ENCODE data around the gene TSNAX. TPM values are rescaled to one million over a fixed set of nuclear protein-coding genes. Genes with fewer than 3 reads are reported as not detected.

The TSNAX gene
- total and polyA plus RNA-seq, 4 donors = 12.8 to 25.4 (median 19.6) TPM

- no peaks in the 10 kb centered on the region for H3K9me3 ChIP-seq (ENCODE audit: control insufficient read depth in 4 of 4, low read length in 3 of 4)
- peaks cover 0 to 21% (median 6%) of the 10 kb centered on the region in 4 donors for H3K36me3 ChIP-seq (ENCODE audit: control insufficient read depth in 4 of 4, insufficient read depth in 3 of 4, low read depth in 1 of 4, low read length in 3 of 4)
- TF ChIP-seq FOXA1 (IDR thresholded peaks at IDR 0.05) = no peak
- no peak for TF ChIP-seq NR2F2 (IDR thresholded peaks at IDR 0.05)
- TF ChIP-seq SP1 (IDR thresholded peaks at IDR 0.05) = no peak
- no peak for TF ChIP-seq MAX (IDR thresholded peaks at IDR 0.05)
- no peak for TF ChIP-seq TAF1 (conservative IDR thresholded peaks at IDR 0.05)
- no peak for TF ChIP-seq CTCF (IDR thresholded peaks at IDR 0.05; ENCODE audit: low read depth, low read length, missing input control)
- no peak for TF ChIP-seq FOXA2 (IDR thresholded peaks at IDR 0.05)
- no peak for TF ChIP-seq ZBTB33 (IDR thresholded peaks at IDR 0.05)
- no peak for TF ChIP-seq RAD21 (IDR thresholded peaks at IDR 0.05)
- TF ChIP-seq JUND (IDR thresholded peaks at IDR 0.05) = no peak
- TF ChIP-seq RXRA (IDR thresholded peaks at IDR 0.05) = no peak
- no peak for TF ChIP-seq YY1 (IDR thresholded peaks at IDR 0.05)
- TF ChIP-seq EGR1 (IDR thresholded peaks at IDR 0.05; ENCODE audit: low read depth in 2 of 2) = no peak
- TF ChIP-seq REST (IDR thresholded peaks at IDR 0.05) = no peak
- TF ChIP-seq ATF3 (IDR thresholded peaks at IDR 0.05) = no peak
- no peak for TF ChIP-seq HNF4G (IDR thresholded peaks at IDR 0.05)
- TF ChIP-seq HNF4A (conservative IDR thresholded peaks at IDR 0.05) = no peak
- no peak for TF ChIP-seq GABPA (IDR thresholded peaks at IDR 0.05 in 1 of 2, conservative IDR thresholded peaks at IDR 0.05 in 1 of 2)
- DNase-seq (ENCODE audit: low spot score) = no peak
- no peak overlapping the region for H3K27ac ChIP-seq (ENCODE audit: low read depth in 1 of 2, low read length in 2 of 2)
- no peak overlapping the region for H3K9ac ChIP-seq (ENCODE audit: low read depth in 1 of 2, low read length in 2 of 2)
- no peak overlapping the region for H3K4me3 ChIP-seq (ENCODE audit: low read depth in 1 of 3, low read length in 3 of 3)
- no peaks in the 10 kb centered on the region for H3K4me1 ChIP-seq (ENCODE audit: control insufficient read depth in 4 of 4, insufficient read depth in 4 of 4, low read length in 3 of 4)
- no peaks in the 10 kb centered on the region for H3K27me3 ChIP-seq (ENCODE audit: control insufficient read depth in 4 of 4, insufficient read depth in 4 of 4, low read length in 3 of 4)
- WGBS = 87% methylated on average over 2 of the region's 2 CpGs
These were observed 34.8 kb downstream of the TSNAX start for GRCh38 chr1:231563247-231563646.

Data from liver (tissue), 9 donors.